ENCODE measurements around the gene RNF17.

DNA sequence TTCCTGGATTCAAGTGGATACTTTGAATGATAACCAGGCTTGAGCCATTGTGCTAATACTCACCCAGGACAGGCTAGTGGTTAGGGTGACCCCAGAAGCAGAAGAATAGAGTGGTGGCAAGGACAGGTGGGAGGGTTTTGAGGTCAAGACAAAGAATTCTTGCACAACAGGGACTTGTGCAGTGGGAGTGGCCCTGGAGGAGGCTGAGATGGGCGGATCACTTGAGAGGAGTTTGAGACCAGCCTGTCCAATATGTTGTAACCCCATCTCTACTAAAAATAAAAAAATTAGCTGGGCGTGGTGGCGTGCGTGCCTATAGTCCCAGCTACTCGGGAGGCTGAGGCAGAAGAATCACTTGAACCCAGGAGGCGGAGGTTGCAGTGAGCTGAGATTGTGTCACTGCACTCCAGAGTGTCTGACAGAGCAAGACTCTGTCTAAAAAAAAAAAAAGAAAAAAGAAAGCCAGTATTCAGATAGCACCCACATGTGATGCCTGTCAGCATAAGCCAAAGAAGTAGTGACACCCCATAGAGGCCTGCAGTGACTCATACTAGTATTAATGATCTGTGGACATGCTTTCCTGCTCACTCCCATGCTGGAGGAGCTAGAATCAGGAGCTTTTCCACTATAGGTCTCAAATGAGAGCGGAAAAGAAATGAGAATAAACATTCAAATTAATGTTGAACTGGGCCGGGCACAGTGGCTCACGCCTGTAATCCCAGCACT is 78.7 kb downstream of the RNF17 start:
- no peak for TF ChIP-seq POLR2A (IDR thresholded peaks at IDR 0.05)
- TF ChIP-seq, protein P1, sequence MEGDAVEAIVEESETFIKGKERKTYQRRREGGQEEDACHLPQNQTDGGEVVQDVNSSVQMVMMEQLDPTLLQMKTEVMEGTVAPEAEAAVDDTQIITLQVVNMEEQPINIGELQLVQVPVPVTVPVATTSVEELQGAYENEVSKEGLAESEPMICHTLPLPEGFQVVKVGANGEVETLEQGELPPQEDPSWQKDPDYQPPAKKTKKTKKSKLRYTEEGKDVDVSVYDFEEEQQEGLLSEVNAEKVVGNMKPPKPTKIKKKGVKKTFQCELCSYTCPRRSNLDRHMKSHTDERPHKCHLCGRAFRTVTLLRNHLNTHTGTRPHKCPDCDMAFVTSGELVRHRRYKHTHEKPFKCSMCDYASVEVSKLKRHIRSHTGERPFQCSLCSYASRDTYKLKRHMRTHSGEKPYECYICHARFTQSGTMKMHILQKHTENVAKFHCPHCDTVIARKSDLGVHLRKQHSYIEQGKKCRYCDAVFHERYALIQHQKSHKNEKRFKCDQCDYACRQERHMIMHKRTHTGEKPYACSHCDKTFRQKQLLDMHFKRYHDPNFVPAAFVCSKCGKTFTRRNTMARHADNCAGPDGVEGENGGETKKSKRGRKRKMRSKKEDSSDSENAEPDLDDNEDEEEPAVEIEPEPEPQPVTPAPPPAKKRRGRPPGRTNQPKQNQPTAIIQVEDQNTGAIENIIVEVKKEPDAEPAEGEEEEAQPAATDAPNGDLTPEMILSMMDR (IDR thresholded peaks at IDR 0.05 in 4 of 5, conservative IDR thresholded peaks at IDR 0.05 in 1 of 5) = no peak

All from gastrocnemius medialis (tissue), 4 donors.